ENCODE results near the gene DSC3.
"Not testable (repeated sequence)": the region's sequence is repeated elsewhere in the genome, so short reads cannot be mapped to it uniquely, and the experiment has no call there.

Gene DSC3

DNA sequence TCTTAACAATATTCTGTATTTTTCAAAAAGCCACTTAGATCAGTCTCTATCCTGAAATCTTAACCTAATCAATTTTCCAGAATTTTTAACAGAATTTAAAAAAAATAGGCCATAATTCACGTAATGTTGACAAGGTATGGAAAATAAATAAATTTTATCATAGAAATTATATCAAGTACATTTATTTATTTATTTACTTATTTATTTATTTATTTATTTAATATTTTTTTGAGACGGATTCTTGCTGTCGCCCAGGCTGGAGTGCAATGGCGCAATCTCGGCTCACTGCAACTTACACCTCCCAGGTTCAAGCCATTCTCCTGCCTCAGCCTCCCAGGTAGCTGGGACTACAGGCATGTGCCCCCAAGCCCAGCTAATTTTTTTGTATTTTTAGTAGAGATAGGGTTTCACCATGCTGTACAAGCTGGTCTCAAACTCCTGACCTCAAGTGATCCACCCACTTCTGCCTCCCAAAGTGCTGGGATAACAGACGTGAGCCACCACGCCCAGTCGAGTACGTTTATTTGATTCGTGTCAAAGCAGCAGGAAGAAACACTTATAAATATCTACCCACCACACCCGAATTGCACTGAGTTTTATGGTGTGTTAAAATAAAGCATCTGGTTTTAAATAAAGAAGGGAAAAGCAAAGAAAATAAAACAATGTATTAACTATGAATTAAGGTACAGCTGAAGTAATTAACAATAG is 60.1 kb downstream of the DSC3 start:
- no peaks in the 10 kb centered on the region for H3K27me3 ChIP-seq (ENCODE audit: control insufficient read depth, insufficient read depth, low read length)
- H3K27ac ChIP-seq (ENCODE audit: low read length): no peak overlapping the region
- no peaks in the 10 kb centered on the region for H3K4me1 ChIP-seq (ENCODE audit: control insufficient read depth, insufficient read depth, low read length)
- H3K4me3 ChIP-seq (ENCODE audit: low read length): no peak overlapping the region
- no peaks in the 10 kb centered on the region for H3K9me3 ChIP-seq (ENCODE audit: control insufficient read depth, insufficient read depth, low read length)
- H3K36me3 ChIP-seq (ENCODE audit: control insufficient read depth, insufficient read depth, low read length): no peaks in the 10 kb centered on the region
- no peak for DNase-seq (ENCODE audit: low read depth, low spot score)
- WGBS (ENCODE audit: insufficient coverage, insufficient read length): no CpG with 5 or more reads among the region's 11 CpGs

DNA sequence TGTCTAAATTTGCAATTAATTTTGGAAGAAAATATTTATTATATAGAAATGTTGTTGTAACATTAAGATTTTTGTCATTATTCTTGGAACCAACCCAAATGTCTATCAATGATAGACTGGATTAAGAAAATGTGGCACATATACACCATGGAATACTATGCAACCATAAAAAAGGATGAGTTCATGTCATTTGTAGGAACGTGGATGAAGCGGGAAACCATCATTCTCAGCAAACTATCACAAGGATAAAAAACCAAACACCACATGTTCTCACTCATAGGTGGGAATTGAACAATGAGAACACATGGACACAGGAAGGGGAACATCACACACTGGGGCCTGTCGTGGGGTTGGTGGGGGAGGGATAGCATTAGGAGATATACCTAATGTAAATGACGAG is 64.5 kb downstream of the DSC3 start:
- DNase-seq (ENCODE audit: low read depth, low spot score); H3K27me3 ChIP-seq (ENCODE audit: control insufficient read depth, insufficient read depth, low read length); H3K9me3 ChIP-seq (ENCODE audit: control insufficient read depth, insufficient read depth, low read length); H3K4me1 ChIP-seq (ENCODE audit: control insufficient read depth, insufficient read depth, low read length); H3K4me3 ChIP-seq (ENCODE audit: low read length); H3K27ac ChIP-seq (ENCODE audit: low read length); H3K36me3 ChIP-seq (ENCODE audit: control insufficient read depth, insufficient read depth, low read length): not testable (repeated sequence)
- WGBS (ENCODE audit: insufficient coverage, insufficient read length): no CpG with 5 or more reads among the region's 4 CpGs

DNA sequence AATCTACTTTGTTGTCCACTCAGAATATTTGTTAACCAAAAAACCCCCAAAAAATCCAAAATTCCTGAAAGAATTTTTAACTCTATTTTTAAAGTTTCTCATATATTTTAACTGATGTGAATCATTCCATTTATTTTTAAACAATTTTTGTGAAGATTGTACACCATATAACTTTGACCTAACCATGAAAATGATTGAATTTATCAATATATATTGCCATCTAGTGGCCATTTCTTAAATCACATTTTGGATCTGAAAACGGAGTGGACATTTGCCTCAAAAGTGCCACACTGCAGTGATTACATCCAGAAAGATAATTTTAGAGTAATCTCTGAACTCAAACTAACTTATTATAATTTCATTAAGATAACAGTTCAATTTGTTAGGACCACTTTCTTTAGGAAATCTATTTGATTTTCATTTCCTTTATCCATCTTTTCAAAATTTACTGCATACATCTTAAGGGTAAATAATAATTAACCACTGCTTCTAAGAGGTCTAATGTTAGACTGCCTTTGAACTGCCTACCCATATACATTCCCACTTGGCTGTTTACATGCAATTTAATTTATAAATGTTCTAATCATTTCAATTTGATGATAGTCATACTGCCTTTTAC is 71.1 kb downstream of the DSC3 start:
- Histone ChIP-seq H3K9me3 (ENCODE audit: control insufficient read depth, insufficient read depth, low read length) (no peaks in the 10 kb centered on the region), H3K4me3 (ENCODE audit: low read length) (no peak overlapping the region), H3K27me3 (ENCODE audit: control insufficient read depth, insufficient read depth, low read length) (no peaks in the 10 kb centered on the region), H3K36me3 (ENCODE audit: control insufficient read depth, insufficient read depth, low read length) (no peaks in the 10 kb centered on the region), H3K4me1 (ENCODE audit: control insufficient read depth, insufficient read depth, low read length) (no peaks in the 10 kb centered on the region), H3K27ac (ENCODE audit: low read length) (no peak overlapping the region)
- DNase-seq (ENCODE audit: low read depth, low spot score): no peak
- whole genome bisulfite sequencing (ENCODE audit: insufficient coverage, insufficient read length): no CpG with 5 or more reads among the region's 1 CpG

DNA sequence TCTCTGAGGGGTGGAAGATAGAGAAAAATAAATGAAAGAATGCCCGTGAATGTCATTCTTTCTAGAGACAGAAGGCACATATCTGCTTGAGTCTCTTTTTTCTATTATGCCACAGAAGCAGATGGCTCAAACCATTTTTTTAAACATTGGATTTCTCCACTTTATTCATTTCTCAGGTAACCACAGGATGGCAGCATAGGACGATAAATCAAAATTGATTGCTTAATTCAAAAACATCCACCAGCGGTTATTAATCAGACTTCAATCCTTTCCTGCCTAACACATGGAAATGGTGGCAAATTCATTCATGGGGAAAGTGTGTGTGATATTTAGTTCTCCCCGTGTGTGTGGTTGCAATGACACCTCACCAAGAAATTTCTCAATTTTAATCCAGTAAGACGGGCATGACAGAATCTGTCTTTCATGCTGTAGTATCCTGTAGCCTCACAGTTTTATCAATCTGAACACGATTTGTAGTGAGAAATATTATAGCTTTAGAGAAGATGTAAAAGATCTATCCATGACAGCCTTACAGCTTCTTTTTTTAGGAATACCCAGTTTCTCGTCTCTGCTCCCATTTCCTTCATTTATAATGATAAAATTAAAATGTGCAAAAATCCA is 72.2 kb downstream of the DSC3 start:
- Histone ChIP-seq H3K4me3 (ENCODE audit: low read length) (no peak overlapping the region), H3K27ac (ENCODE audit: low read length) (no peak overlapping the region), H3K27me3 (ENCODE audit: control insufficient read depth, insufficient read depth, low read length) (no peaks in the 10 kb centered on the region), H3K9me3 (ENCODE audit: control insufficient read depth, insufficient read depth, low read length) (no peaks in the 10 kb centered on the region), H3K4me1 (ENCODE audit: control insufficient read depth, insufficient read depth, low read length) (no peaks in the 10 kb centered on the region), H3K36me3 (ENCODE audit: control insufficient read depth, insufficient read depth, low read length) (no peaks in the 10 kb centered on the region)
- DNase-seq (ENCODE audit: low read depth, low spot score): no peak
- WGBS (ENCODE audit: insufficient coverage, insufficient read length): no CpG with 5 or more reads among the region's 7 CpGs

DNA sequence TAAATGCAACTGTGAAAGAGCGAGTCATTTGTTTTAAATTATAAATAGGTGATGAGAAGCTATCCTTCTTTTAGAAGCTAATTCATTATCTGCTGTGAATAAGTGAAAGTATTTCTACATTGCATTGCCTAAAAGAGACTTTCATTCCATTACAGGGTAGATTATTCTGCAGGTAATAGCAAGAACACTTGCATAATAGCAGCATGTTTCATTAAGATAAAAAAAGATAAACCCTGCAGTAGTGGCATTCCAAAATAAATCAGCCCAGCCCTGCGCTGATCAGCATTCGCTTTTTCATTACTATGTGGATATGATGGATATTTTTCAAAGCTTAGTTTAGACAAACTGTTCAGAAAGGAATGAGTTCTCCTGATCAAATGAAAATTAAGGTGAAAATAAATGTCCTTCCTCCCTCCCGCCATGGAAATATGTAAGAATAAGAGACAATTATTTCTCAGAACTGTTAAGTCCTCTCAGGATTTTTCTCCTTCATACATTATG is 72.8 kb downstream of the DSC3 start:
- H3K9me3 ChIP-seq (ENCODE audit: control insufficient read depth, insufficient read depth, low read length): no peaks in the 10 kb centered on the region
- no peaks in the 10 kb centered on the region for H3K27me3 ChIP-seq (ENCODE audit: control insufficient read depth, insufficient read depth, low read length)
- no peak overlapping the region for H3K4me3 ChIP-seq (ENCODE audit: low read length)
- WGBS (ENCODE audit: insufficient coverage, insufficient read length): no CpG with 5 or more reads among the region's 4 CpGs
- H3K27ac ChIP-seq (ENCODE audit: low read length): no peak overlapping the region
- DNase-seq (ENCODE audit: low read depth, low spot score): no peak
- no peaks in the 10 kb centered on the region for H3K36me3 ChIP-seq (ENCODE audit: control insufficient read depth, insufficient read depth, low read length)
- H3K4me1 ChIP-seq (ENCODE audit: control insufficient read depth, insufficient read depth, low read length): no peaks in the 10 kb centered on the region

DNA sequence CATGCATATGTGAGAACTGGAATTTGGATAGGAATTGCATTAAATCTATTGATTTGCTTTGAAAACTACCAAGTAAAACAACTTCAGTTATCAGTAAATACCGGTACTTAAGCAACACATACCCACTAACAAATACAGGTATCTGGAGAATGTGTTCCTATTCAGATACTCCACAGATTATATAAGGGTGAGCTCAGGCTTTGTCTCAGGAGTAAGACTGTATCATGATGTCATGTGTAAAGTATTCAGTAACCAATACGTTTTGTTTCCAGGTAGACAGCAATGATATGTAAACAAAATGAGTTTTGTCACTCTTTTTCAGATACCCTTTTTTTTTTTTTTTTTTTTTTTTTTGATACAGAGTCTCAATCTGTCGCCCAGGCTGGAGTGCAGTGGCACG is 74.8 kb downstream of the DSC3 start:
- no peaks in the 10 kb centered on the region for H3K4me1 ChIP-seq (ENCODE audit: control insufficient read depth, insufficient read depth, low read length)
- DNase-seq (ENCODE audit: low read depth, low spot score): no peak
- H3K27me3 ChIP-seq (ENCODE audit: control insufficient read depth, insufficient read depth, low read length): no peaks in the 10 kb centered on the region
- WGBS (ENCODE audit: insufficient coverage, insufficient read length): no CpG with 5 or more reads among the region's 4 CpGs
- H3K36me3 ChIP-seq (ENCODE audit: control insufficient read depth, insufficient read depth, low read length): no peaks in the 10 kb centered on the region
- no peaks in the 10 kb centered on the region for H3K9me3 ChIP-seq (ENCODE audit: control insufficient read depth, insufficient read depth, low read length)
- no peak overlapping the region for H3K4me3 ChIP-seq (ENCODE audit: low read length)
- no peak overlapping the region for H3K27ac ChIP-seq (ENCODE audit: low read length)

DNA sequence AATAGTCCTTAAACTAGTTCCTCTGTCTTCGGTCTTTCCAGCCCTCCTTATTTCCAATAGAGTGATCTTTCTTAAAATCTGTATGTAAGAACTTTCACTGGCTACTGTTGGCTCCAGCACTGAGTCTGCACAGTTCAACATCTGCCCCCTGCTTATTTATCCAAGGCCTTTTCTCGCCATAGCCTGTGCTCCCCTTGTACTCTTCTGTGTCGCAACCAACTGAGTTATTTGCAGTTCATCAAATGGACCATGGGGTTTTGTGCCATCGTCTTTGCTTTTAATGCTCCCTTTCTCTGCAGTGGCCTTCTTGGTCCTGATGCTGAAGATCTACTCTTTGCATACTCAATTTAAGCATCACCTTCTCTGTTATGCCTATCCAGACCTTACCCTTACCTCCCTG is 77.3 kb downstream of the DSC3 start:
- no peaks in the 10 kb centered on the region for H3K36me3 ChIP-seq (ENCODE audit: control insufficient read depth, insufficient read depth, low read length)
- WGBS (ENCODE audit: insufficient coverage, insufficient read length): no CpG with 5 or more reads among the region's 4 CpGs
- no peak overlapping the region for H3K27ac ChIP-seq (ENCODE audit: low read length)
- no peaks in the 10 kb centered on the region for H3K9me3 ChIP-seq (ENCODE audit: control insufficient read depth, insufficient read depth, low read length)
- H3K4me1 ChIP-seq (ENCODE audit: control insufficient read depth, insufficient read depth, low read length): no peaks in the 10 kb centered on the region
- no peak for DNase-seq (ENCODE audit: low read depth, low spot score)
- no peaks in the 10 kb centered on the region for H3K27me3 ChIP-seq (ENCODE audit: control insufficient read depth, insufficient read depth, low read length)
- H3K4me3 ChIP-seq (ENCODE audit: low read length): no peak overlapping the region

DNA sequence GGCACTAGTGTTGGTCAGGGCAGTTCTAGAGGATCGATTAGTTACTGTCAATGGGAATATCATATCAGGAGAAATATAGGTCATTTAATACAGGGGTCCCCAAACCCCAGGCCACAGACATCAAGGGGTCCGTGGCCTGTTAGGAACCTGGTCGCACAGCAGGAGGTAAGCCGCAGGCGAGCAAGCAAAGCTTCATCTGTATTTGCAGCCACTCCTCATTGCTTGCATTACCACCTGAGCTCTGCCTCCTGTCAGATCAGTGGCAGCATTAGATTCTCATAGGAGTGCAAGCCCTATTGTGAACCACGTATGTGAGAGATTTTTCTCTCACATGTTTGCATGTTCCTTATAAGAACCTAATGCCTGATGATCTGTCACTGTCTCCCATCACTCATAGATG is 81.9 kb downstream of the DSC3 start:
- no peaks in the 10 kb centered on the region for H3K4me1 ChIP-seq (ENCODE audit: control insufficient read depth, insufficient read depth, low read length)
- no peaks in the 10 kb centered on the region for H3K27me3 ChIP-seq (ENCODE audit: control insufficient read depth, insufficient read depth, low read length)
- H3K4me3 ChIP-seq (ENCODE audit: low read length): no peak overlapping the region
- H3K27ac ChIP-seq (ENCODE audit: low read length): no peak overlapping the region
- no CpG with 5 or more reads among the region's 6 CpGs for WGBS (ENCODE audit: insufficient coverage, insufficient read length)
- DNase-seq (ENCODE audit: low read depth, low spot score): no peak
- H3K9me3 ChIP-seq (ENCODE audit: control insufficient read depth, insufficient read depth, low read length): no peaks in the 10 kb centered on the region
- no peaks in the 10 kb centered on the region for H3K36me3 ChIP-seq (ENCODE audit: control insufficient read depth, insufficient read depth, low read length)

DNA sequence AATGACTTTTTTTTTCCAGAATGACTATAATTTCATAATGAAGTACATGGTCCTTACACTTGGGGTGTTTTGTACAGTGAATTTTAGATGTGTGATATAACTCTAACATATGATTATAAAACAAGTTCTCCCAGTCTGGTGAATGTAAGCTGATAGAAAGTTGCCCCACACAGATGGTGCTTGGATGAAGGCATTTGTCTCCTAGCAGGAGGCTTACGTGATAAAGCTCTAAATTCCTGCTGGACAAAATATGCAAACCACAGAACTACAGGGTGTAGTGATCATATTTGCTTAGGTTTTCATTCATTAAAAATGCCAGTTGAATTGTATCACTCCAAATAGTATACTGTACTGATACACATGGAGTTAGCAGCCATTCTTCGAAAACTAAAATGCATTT is 85.5 kb downstream of the DSC3 start:
- H3K4me3 ChIP-seq (ENCODE audit: low read length): no peak overlapping the region
- H3K27me3 ChIP-seq (ENCODE audit: control insufficient read depth, insufficient read depth, low read length): no peaks in the 10 kb centered on the region
- no peaks in the 10 kb centered on the region for H3K36me3 ChIP-seq (ENCODE audit: control insufficient read depth, insufficient read depth, low read length)
- no CpG with 5 or more reads among the region's 2 CpGs for WGBS (ENCODE audit: insufficient coverage, insufficient read length)
- DNase-seq (ENCODE audit: low read depth, low spot score): no peak
- no peaks in the 10 kb centered on the region for H3K9me3 ChIP-seq (ENCODE audit: control insufficient read depth, insufficient read depth, low read length)
- no peaks in the 10 kb centered on the region for H3K4me1 ChIP-seq (ENCODE audit: control insufficient read depth, insufficient read depth, low read length)
- H3K27ac ChIP-seq (ENCODE audit: low read length): no peak overlapping the region

DNA sequence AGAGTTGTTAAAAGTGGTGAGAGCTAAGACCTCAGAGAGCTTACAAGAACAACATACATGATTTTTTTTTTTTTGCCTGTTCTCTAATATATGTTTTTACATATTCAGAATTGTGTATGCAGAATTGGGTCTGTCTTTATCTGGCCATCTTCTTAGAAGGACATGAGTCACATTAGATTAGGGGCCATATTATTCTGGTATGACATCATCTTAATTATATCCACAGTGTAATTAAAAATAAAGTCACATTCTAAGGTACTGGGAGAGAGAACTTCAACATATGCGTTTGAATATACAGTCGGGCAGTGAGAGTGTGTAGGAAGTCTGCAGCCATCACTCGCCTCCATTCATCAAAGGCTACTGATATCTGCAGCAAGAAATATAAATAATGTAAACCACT is 88.3 kb downstream of the DSC3 start:
- Histone ChIP-seq H3K4me3 (ENCODE audit: low read length) (no peak overlapping the region), H3K27me3 (ENCODE audit: control insufficient read depth, insufficient read depth, low read length) (no peaks in the 10 kb centered on the region), H3K27ac (ENCODE audit: low read length) (no peak overlapping the region), H3K4me1 (ENCODE audit: control insufficient read depth, insufficient read depth, low read length) (no peaks in the 10 kb centered on the region), H3K36me3 (ENCODE audit: control insufficient read depth, insufficient read depth, low read length) (no peaks in the 10 kb centered on the region), H3K9me3 (ENCODE audit: control insufficient read depth, insufficient read depth, low read length) (no peaks in the 10 kb centered on the region)
- no CpG with 5 or more reads among the region's 3 CpGs for WGBS (ENCODE audit: insufficient coverage, insufficient read length)
- DNase-seq (ENCODE audit: low read depth, low spot score): no peak
